ENCODE measurements around the gene XRCC2. TPM values are rescaled to one million over a fixed set of nuclear protein-coding genes. Genes with fewer than 3 reads are reported as not detected.
A peak's percentile ranks its signal among the peaks of the same experiment; 100 is the strongest.
"Not testable (repeated sequence)": the region's sequence is repeated elsewhere in the genome, so short reads cannot be mapped to it uniquely, and the experiment has no call there.

Gene XRCC2
- polyA plus RNA-seq (ENCODE audit: insufficient read length in 4 of 4) = 1 to 10 TPM; 6.0 to 7.4 (median 6.3) TPM

- DNase-seq (ENCODE audit: low read depth in 4 of 4, low spot score in 3 of 4) = peak; percentile 82 to 95 (median 90)
Observed at GRCh38 chr7:152675759-152676636, at the start of gene XRCC2. XRCC2 (minus strand) TSS chr7:152676141; CDS start chr7:152676079, 62 bp downstream.

- DNase-seq (ENCODE audit: low read depth in 4 of 4, low spot score in 3 of 4) = no peak
Observed at GRCh38 chr7:152723364-152723763, 47.4 kb upstream of the XRCC2 start.

- not testable (repeated sequence) for DNase-seq (ENCODE audit: low read depth in 4 of 4, low spot score in 3 of 4)
Observed at GRCh38 chr7:152712412-152713042, 36.6 kb upstream of the XRCC2 start.

GRCh38 chr7:152711444-152711944 lies 35.6 kb upstream of the XRCC2 start:
- DNase-seq (ENCODE audit: low read depth in 4 of 4, low spot score in 3 of 4) = no peak

GRCh38 chr7:152710153-152710442 lies 34.2 kb upstream of the XRCC2 start:
- no peak for DNase-seq (ENCODE audit: low read depth in 4 of 4, low spot score in 3 of 4)

GRCh38 chr7:152709287-152710152 lies 33.6 kb upstream of the XRCC2 start:
- no peak for DNase-seq (ENCODE audit: low read depth in 4 of 4, low spot score in 3 of 4)

GRCh38 chr7:152704796-152705384 lies 28.9 kb upstream of the XRCC2 start:
- DNase-seq (ENCODE audit: low read depth in 4 of 4, low spot score in 3 of 4) = no peak

GRCh38 chr7:152699079-152699478 lies 23.1 kb upstream of the XRCC2 start:
- DNase-seq (ENCODE audit: low read depth in 4 of 4, low spot score in 3 of 4) = no peak

- not testable (repeated sequence) for DNase-seq (ENCODE audit: low read depth in 4 of 4, low spot score in 3 of 4)
Observed at GRCh38 chr7:152697268-152697974, 21.5 kb upstream of the XRCC2 start.

- DNase-seq (ENCODE audit: low read depth in 4 of 4, low spot score in 3 of 4) = not testable (repeated sequence)
Observed at GRCh38 chr7:152692196-152692595, 16.3 kb upstream of the XRCC2 start.

- DNase-seq (ENCODE audit: low read depth in 4 of 4, low spot score in 3 of 4) = no peak
Observed at GRCh38 chr7:152683297-152683696, 7.4 kb upstream of the XRCC2 start.

GRCh38 chr7:152677808-152678670 lies 2.1 kb upstream of the XRCC2 start:
- no peak for DNase-seq (ENCODE audit: low read depth in 4 of 4, low spot score in 3 of 4)

- no peak for DNase-seq (ENCODE audit: low read depth in 4 of 4, low spot score in 3 of 4)
Observed at GRCh38 chr7:152674860-152675758, 832 bp downstream of the XRCC2 start.

- DNase-seq (ENCODE audit: low read depth in 4 of 4, low spot score in 3 of 4) = no peak
Observed at GRCh38 chr7:152673897-152674296, 2.0 kb downstream of the XRCC2 start.

GRCh38 chr7:152672626-152673025 lies 3.3 kb downstream of the XRCC2 start:
- no peak for DNase-seq (ENCODE audit: low read depth in 4 of 4, low spot score in 3 of 4)

- DNase-seq (ENCODE audit: low read depth in 4 of 4, low spot score in 3 of 4) = no peak
Observed at GRCh38 chr7:152669758-152670157, 6.2 kb downstream of the XRCC2 start.

GRCh38 chr7:152668975-152669374 lies 7.0 kb downstream of the XRCC2 start:
- no peak for DNase-seq (ENCODE audit: low read depth in 4 of 4, low spot score in 3 of 4)

- DNase-seq (ENCODE audit: low read depth in 4 of 4, low spot score in 3 of 4) = no peak
Observed at GRCh38 chr7:152667958-152668357, 8.0 kb downstream of the XRCC2 start.

Measured in right renal pelvis (tissue), 4 donors.